ENCODE results near the gene PADI2.
"Not testable (repeated sequence)": the region's sequence is repeated elsewhere in the genome, so short reads cannot be mapped to it uniquely, and the experiment has no call there.

PADI2 gene

DNA sequence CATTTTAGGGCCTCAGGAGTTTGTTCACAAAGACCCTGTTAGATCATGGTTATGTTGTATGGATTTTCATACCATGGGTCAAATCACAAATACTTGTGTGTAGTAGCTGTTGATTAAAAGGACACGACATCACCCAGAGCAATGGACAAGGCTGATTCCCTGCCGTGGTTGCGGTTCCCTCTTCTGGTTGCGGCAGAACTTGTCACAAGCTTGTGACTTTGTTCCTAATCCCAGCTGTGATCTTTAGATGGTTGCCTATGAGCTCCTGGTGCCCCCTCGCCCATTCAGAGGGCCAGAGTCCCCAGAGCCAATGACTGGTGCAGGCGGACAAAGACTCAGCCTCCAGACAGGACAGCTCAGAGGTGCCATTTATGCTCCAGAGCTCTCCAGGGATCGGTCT is 53.6 kb downstream of the PADI2 start:
- no peak for DNase-seq (ENCODE audit: low spot score)
- TF ChIP-seq, protein P1, sequence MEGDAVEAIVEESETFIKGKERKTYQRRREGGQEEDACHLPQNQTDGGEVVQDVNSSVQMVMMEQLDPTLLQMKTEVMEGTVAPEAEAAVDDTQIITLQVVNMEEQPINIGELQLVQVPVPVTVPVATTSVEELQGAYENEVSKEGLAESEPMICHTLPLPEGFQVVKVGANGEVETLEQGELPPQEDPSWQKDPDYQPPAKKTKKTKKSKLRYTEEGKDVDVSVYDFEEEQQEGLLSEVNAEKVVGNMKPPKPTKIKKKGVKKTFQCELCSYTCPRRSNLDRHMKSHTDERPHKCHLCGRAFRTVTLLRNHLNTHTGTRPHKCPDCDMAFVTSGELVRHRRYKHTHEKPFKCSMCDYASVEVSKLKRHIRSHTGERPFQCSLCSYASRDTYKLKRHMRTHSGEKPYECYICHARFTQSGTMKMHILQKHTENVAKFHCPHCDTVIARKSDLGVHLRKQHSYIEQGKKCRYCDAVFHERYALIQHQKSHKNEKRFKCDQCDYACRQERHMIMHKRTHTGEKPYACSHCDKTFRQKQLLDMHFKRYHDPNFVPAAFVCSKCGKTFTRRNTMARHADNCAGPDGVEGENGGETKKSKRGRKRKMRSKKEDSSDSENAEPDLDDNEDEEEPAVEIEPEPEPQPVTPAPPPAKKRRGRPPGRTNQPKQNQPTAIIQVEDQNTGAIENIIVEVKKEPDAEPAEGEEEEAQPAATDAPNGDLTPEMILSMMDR (IDR thresholded peaks at IDR 0.05; ENCODE audit: extremely low read depth, missing control alignments): no peak

GRCh38 chr1:17062751-17063150 is 56.5 kb downstream of the PADI2 start:
- DNase-seq (ENCODE audit: low spot score): not testable (repeated sequence)

DNA sequence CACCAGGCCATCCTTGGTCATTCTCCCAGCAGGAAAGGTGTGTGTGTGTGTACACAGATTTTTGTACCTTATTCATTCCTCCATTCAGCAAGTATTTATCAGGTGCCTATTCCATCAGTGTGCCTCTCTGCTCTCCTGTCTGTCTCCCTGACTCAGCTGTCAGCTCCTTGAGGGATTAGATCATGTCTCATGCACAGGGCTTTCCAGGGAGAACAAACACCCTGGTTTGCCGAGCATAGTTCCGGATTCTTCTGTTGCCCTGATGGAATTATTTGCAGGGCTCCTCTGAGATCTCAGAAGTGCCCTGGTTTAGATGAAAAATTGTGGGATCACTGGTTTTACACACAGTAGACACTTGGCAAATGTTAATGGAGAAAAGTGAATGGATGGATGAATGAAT is 57.4 kb downstream of the PADI2 start:
- TF ChIP-seq, protein P1 (IDR thresholded peaks at IDR 0.05; ENCODE audit: extremely low read depth, missing control alignments): no peak
- DNase-seq (ENCODE audit: low spot score): no peak

- DNase-seq (ENCODE audit: low spot score): no peak
- TF ChIP-seq, protein P1 (IDR thresholded peaks at IDR 0.05; ENCODE audit: extremely low read depth, missing control alignments): no peak
Observed at GRCh38 chr1:17061486-17061885, 57.8 kb downstream of the PADI2 start.

- no peak for DNase-seq (ENCODE audit: low spot score)
- TF ChIP-seq, protein P1 (IDR thresholded peaks at IDR 0.05; ENCODE audit: extremely low read depth, missing control alignments): no peak
Observed at GRCh38 chr1:17060306-17060749, 58.9 kb downstream of the PADI2 start.

DNA sequence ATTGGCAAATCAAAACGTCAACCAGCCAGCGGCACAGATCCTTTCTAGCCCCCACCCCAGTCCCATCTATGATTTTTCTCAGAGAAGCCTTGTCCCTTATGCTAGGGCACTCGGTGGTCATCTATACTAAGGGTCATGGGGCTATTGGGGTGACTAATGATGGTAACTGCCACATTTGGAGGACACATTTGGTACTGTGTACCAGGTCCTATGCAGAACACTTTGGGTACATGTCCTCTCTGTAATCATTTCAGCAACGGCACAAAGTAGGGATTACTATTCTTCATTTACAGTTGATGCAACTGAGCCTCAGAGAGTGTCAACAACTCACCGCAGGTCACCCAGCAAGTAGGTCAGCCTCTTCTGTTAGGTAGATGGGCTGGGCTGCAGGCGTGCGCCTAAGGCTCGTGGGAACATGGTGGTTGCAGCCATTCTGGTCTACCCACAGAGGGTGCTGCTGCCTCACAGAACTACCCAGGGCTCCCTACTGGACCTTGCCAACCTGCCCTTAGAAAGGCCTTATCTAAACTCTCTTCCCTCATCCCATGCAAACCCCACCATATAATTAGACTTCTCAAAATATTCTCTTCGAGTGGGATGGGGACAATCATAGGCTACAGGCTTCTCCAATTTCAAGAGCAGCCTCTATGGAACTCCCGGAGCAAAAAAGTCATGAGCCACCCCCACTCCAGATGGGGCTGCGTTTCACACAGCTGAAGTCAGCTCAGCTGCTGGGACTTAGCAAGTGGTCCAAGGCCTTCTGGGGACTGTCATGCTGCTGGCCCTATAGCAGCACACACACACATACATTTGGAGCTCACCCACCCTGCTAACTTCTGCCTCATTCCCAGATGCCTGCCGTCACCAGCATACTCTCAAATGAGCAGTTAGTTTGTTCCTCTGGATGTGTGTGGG is 59.6 kb downstream of the PADI2 start:
- DNase-seq (ENCODE audit: low spot score): peak; percentile 60
- TF ChIP-seq, protein P1 (IDR thresholded peaks at IDR 0.05; ENCODE audit: extremely low read depth, missing control alignments): peak; percentile 53

DNA sequence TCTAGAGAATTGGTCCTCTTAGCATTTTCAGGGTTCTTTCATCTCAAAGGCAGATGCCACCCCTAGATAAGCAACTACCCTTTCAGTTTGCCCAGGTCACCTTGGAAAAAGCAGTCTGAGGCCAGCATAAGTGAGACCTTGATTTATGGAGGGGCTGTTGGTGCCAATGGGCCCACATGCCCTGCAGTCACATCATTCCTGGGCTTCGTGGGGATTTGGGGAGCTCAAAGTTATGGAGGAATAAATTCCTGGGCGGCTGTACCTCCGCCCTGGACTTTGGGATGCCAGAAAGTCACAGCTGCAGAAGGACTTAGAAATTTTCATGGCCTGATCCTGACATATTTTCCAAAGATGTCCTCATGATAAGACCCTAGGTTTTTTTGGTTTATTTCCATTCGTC is 62.7 kb downstream of the PADI2 start:
- TF ChIP-seq, protein P1 (IDR thresholded peaks at IDR 0.05; ENCODE audit: extremely low read depth, missing control alignments): no peak
- DNase-seq (ENCODE audit: low spot score): no peak

DNA sequence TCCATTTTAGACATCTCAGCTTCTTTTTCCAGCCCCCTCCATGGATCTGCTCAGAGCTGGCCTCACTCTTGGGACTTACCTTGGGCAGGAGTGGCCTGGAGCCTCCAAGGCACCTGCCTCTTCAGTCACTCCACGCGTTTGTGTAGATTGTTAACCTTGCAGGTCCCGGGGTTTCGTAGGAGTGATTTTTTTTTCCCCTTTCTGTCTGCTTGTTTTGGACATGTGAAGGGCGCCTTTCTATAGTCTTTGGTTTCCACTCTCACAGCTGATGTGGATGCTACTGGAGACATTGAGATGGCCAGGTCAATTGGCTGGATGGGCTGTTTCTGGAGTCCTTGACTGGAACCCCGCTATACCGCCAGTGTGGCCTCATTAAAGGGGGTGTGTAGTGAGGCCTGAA is 63.5 kb downstream of the PADI2 start:
- TF ChIP-seq, protein P1 (IDR thresholded peaks at IDR 0.05; ENCODE audit: extremely low read depth, missing control alignments): no peak
- DNase-seq (ENCODE audit: low spot score): no peak
